Ishikawa (cell line): ENCODE measurements around the gene GRAMD1B.

Source experiments
- CEBPB ChIP-seq: IDR thresholded peaks from 2 replicates; pipeline ENCODE4 v1.6.1; 2012
- CREB1 ChIP-seq: IDR thresholded peaks from 2 replicates; pipeline ENCODE4 v1.6.1; 2012; ENCODE audit warnings: low read depth
- EGR1 ChIP-seq: IDR thresholded peaks from 2 replicates; pipeline ENCODE4 v1.6.1; 2012
- EP300 ChIP-seq: IDR thresholded peaks from 2 replicates; pipeline ENCODE4 v1.6.1; 2012; ENCODE audit warnings: borderline replicate concordance
- FOXM1 ChIP-seq: IDR thresholded peaks from 2 replicates; pipeline ENCODE4 v1.6.1; 2012; ENCODE audit warnings: low read depth, borderline replicate concordance
- MAX ChIP-seq: IDR thresholded peaks from 2 replicates; pipeline ENCODE4 v1.6.1; 2012
- NFIC ChIP-seq: IDR thresholded peaks from 2 replicates; pipeline ENCODE4 v1.6.1; 2012
- RAD21 ChIP-seq: IDR thresholded peaks from 2 replicates; pipeline ENCODE4 v1.6.1; 2012; ENCODE audit warnings: low read depth
- REST ChIP-seq: IDR thresholded peaks from 2 replicates; pipeline ENCODE4 v1.6.1; 2012; ENCODE audit warnings: low read depth, mild to moderate bottlenecking
- TAF1 ChIP-seq: IDR thresholded peaks from 2 replicates; pipeline ENCODE4 v1.6.1; 2012; ENCODE audit warnings: low read depth, mild to moderate bottlenecking
- TCF12 ChIP-seq: IDR thresholded peaks from 2 replicates; pipeline ENCODE4 v1.6.1; 2012; ENCODE audit warnings: low read depth
- TEAD4 ChIP-seq: IDR thresholded peaks from 2 replicates; pipeline ENCODE4 v1.6.1; 2012
- USF1 ChIP-seq: IDR thresholded peaks from 2 replicates; pipeline ENCODE4 v1.6.1; 2012
- YY1 ChIP-seq: IDR thresholded peaks from 2 replicates; pipeline ENCODE4 v1.6.1; 2012; ENCODE audit warnings: low read depth

- TF ChIP-seq FOXM1: no peak
- TF ChIP-seq USF1: no peak
- TF ChIP-seq TAF1: no peak
- TF ChIP-seq CEBPB: no peak
- no peak for TF ChIP-seq NFIC
- peak; percentile 73 for TF ChIP-seq EGR1
- TF ChIP-seq MAX: 0 out of 2 replicates have a peak, but pooled peaks have one; percentile 32
- no peak for TF ChIP-seq REST
- TF ChIP-seq CREB1: no peak
- TF ChIP-seq EP300: no peak
- no peak for TF ChIP-seq YY1
- TF ChIP-seq RAD21: no peak
- no peak for TF ChIP-seq TEAD4
- no peak for TF ChIP-seq TCF12
Measured at GRCh38 chr11:123654566-123655081, 224.6 kb downstream of the GRAMD1B start, which contains the start of gene SCN3B.
